Dermis microvascular lymphatic vessel endothelial cell (primary cell): ENCODE results near the gene BABAM2. TPM values are rescaled to one million over a fixed set of nuclear protein-coding genes. Genes with fewer than 3 reads are reported as not detected.
"Not testable (repeated sequence)": the region's sequence is repeated elsewhere in the genome, so short reads cannot be mapped to it uniquely, and the experiment has no call there.

Source experiments
- DNase-seq, 2 donors: peaks; one replicate each; pipeline versions ENCODE4 v3.0.0 to v3.0.0-alpha.2; 2010; ENCODE audit warnings: low read depth in 2 of 2
- total RNA-seq: library from RNA; depleted of rRNA; stranded (reverse); fragments of >200 nt; gene quantifications from 2 replicates; pipeline ENCODE4 v1.2.1, GENCODE V29; 2014

BABAM2 gene
- total RNA-seq, 1 donor from 2014 or later, result 13.0 TPM

- no peak for DNase-seq
These were observed 11.7 kb upstream of the BABAM2 start for GRCh38 chr2:27878825-27879224.

- DNase-seq, result not testable (repeated sequence)
These were observed 8.5 kb upstream of the BABAM2 start for GRCh38 chr2:27881815-27882583.

- not testable (repeated sequence) for DNase-seq
These were observed 8.0 kb upstream of the BABAM2 start for GRCh38 chr2:27882584-27882922.

GRCh38 chr2:27884601-27885000 is 5.9 kb upstream of the BABAM2 start:
- peak in 1 of 2 donors; percentile 36 for DNase-seq

GRCh38 chr2:27885234-27885633 is 5.3 kb upstream of the BABAM2 start:
- DNase-seq, result peak in 1 of 2 donors; percentile 38

GRCh38 chr2:27885661-27886060 is 4.9 kb upstream of the BABAM2 start:
- DNase-seq, result peak in 1 of 2 donors; percentile 54

GRCh38 chr2:27886322-27886721 is 4.2 kb upstream of the BABAM2 start:
- no peak for DNase-seq

- DNase-seq, result no peak
These were observed 3.4 kb upstream of the BABAM2 start for GRCh38 chr2:27887111-27887510.

- DNase-seq, result no peak
These were observed 2.7 kb upstream of the BABAM2 start for GRCh38 chr2:27887830-27888229.

- no peak for DNase-seq
These were observed 1.7 kb upstream of the BABAM2 start for GRCh38 chr2:27888790-27889189.

GRCh38 chr2:27889774-27890145 is 769 bp upstream of the BABAM2 start:
- no peak for DNase-seq

GRCh38 chr2:27890924-27891672 is 569 bp downstream of the BABAM2 start:
- DNase-seq, result peak; percentile 66 to 76

- DNase-seq, result peak in 1 of 2 donors; percentile 10
These were observed 1.2 kb downstream of the BABAM2 start for GRCh38 chr2:27891673-27892105.

- no peak for DNase-seq
These were observed 2.5 kb downstream of the BABAM2 start for GRCh38 chr2:27893006-27893405.

- no peak for DNase-seq
These were observed 7.2 kb downstream of the BABAM2 start for GRCh38 chr2:27897717-27898116.

- DNase-seq, result peak in 1 of 2 donors; percentile 12
These were observed 10.7 kb downstream of the BABAM2 start for GRCh38 chr2:27901234-27901633.

GRCh38 chr2:27902098-27902497 is 11.6 kb downstream of the BABAM2 start:
- no peak for DNase-seq

- DNase-seq, result no peak
These were observed 12.5 kb downstream of the BABAM2 start for GRCh38 chr2:27903018-27903417.

- peak in 1 of 2 donors; percentile 81 for DNase-seq
These were observed 13.3 kb downstream of the BABAM2 start for GRCh38 chr2:27903649-27904404.

- no peak for DNase-seq
These were observed 13.8 kb downstream of the BABAM2 start for GRCh38 chr2:27904405-27904665.

- peak in 1 of 2 donors; percentile 14 for DNase-seq
These were observed 15.5 kb downstream of the BABAM2 start for GRCh38 chr2:27906074-27906473.

GRCh38 chr2:27907547-27907946 is 17.0 kb downstream of the BABAM2 start:
- DNase-seq, result no peak
